Nasal cavity respiratory epithelium epithelial cell of viscerocranial mucosa (primary cell): ENCODE results near the gene CRABP1. TPM values are rescaled to one million over a fixed set of nuclear protein-coding genes. Genes with fewer than 3 reads are reported as not detected.

Experiments
- total RNA-seq: library from RNA; depleted of rRNA; stranded (reverse); fragments of >200 nt; gene quantifications from 2 replicates; pipeline ENCODE4 v1.2.3, GENCODE V29; 2014

The CRABP1 gene
- total RNA-seq, result not detected in 2 replicates

GRCh38 chr15:78340231-78341056, at the start of gene CRABP1:
TSS of gene CRABP1 (plus strand) at chr15:78340353. CDS start at chr15:78340429, 76 bp downstream.

GRCh38 chr15:78299101-78299930, 40.8 kb upstream of the CRABP1 start, which contains the start of gene SKIC8:
TSS of gene SKIC8 (minus strand) at chr15:78299609. CDS start at chr15:78295686, 3,923 bp downstream.

Other genes starting within 250 kb of the CRABP1 start
- not detected in 2 replicates for gene SH2D7, start 247.8 kb upstream of the CRABP1 start, total RNA-seq
- 1.4 and 5.6 TPM in 2 replicates for gene CIB2, start 208.9 kb upstream of the CRABP1 start, total RNA-seq
- 28.0 and 57.5 TPM in 2 replicates for gene IDH3A, start 191.0 kb upstream of the CRABP1 start, total RNA-seq
- gene ACSBG1, start 105.8 kb upstream of the CRABP1 start, total RNA-seq, result not detected in 2 replicates
- gene DNAJA4, start 75.8 kb upstream of the CRABP1 start, total RNA-seq, result 5.8 and 17.3 TPM in 2 replicates
- 41.4 and 53.3 TPM in 2 replicates for gene SKIC8, start 40.7 kb upstream of the CRABP1 start, total RNA-seq
- gene IREB2, start 97.9 kb downstream of the CRABP1 start, total RNA-seq, result 17.8 and 32.7 TPM in 2 replicates
- 1.4 and 2.6 TPM in 2 replicates for gene HYKK, start 167.2 kb downstream of the CRABP1 start, total RNA-seq
- gene PSMA4, start 200.1 kb downstream of the CRABP1 start, total RNA-seq, result 153 and 164 TPM in 2 replicates
- 1.9 and 2.1 TPM in 2 replicates for gene CHRNA5, start 225.2 kb downstream of the CRABP1 start, total RNA-seq